ENCODE measurements around the gene VPS29.

The VPS29 gene

DNA sequence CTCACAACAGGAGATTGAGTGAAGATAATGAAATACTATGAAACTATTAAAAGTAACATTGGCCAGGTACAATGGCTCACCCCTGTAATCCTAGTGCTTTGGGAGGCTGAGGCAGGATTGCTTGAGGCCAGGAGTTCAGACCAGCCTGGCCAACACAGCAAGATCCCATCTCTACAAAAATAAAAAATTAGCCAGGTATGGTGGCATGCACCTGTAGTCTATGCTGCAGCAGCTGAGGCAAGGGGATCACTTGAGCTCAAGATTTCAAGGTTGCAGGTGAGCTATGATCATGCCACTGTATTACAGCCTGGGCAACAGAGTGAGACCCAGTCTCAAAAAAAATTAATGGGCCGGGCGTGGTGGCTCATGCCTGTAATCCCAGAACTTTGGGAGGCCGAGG, 15.1 kb upstream of the VPS29 start:
- TF ChIP-seq, protein P1, sequence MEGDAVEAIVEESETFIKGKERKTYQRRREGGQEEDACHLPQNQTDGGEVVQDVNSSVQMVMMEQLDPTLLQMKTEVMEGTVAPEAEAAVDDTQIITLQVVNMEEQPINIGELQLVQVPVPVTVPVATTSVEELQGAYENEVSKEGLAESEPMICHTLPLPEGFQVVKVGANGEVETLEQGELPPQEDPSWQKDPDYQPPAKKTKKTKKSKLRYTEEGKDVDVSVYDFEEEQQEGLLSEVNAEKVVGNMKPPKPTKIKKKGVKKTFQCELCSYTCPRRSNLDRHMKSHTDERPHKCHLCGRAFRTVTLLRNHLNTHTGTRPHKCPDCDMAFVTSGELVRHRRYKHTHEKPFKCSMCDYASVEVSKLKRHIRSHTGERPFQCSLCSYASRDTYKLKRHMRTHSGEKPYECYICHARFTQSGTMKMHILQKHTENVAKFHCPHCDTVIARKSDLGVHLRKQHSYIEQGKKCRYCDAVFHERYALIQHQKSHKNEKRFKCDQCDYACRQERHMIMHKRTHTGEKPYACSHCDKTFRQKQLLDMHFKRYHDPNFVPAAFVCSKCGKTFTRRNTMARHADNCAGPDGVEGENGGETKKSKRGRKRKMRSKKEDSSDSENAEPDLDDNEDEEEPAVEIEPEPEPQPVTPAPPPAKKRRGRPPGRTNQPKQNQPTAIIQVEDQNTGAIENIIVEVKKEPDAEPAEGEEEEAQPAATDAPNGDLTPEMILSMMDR (IDR thresholded peaks at IDR 0.05): no peak
- Histone ChIP-seq H3K36me3 (no peaks in the 10 kb centered on the region), H3K27me3 (no peaks in the 10 kb centered on the region), H3K4me3 (no peak overlapping the region), H3K9me3 (no peaks in the 10 kb centered on the region), H3K27ac (no peak overlapping the region), H3K4me1 (peaks cover 0 to 5% (median 0%) of the 10 kb centered on the region in 4 donors)
- intact Hi-C loops (cut with DNase I; ENCODE audit: low total_unique reads): no loop called here
- no peak for DNase-seq

DNA sequence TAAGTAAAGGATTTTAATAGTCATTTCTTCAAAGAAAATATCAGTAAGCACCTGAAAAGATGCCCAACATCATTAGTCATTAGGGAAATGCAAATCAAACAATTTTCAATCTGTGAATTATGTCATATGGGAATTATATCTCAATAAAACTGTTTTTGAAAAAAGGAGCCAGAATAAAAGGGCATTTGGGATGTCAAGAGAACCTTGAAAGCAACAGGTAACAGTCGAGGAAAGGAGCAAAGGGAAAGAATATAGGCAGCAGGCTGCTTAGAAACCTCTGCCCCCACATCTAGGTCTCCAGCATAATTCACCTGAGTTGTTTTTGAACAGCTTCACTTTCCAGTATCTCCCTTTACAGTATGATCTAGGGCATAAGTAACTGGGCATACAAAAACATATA, 12.5 kb upstream of the VPS29 start:
- H3K27me3 ChIP-seq: no peaks in the 10 kb centered on the region
- H3K27ac ChIP-seq: no peak overlapping the region
- no peak overlapping the region for H3K4me3 ChIP-seq
- DNase-seq: no peak
- intact Hi-C loops (cut with DNase I; ENCODE audit: low total_unique reads): no loop called here
- no peaks in the 10 kb centered on the region for H3K9me3 ChIP-seq
- no peaks in the 10 kb centered on the region for H3K36me3 ChIP-seq
- peaks cover 0 to 5% (median 0%) of the 10 kb centered on the region in 4 donors for H3K4me1 ChIP-seq
- TF ChIP-seq, protein P1 (IDR thresholded peaks at IDR 0.05): no peak

DNA sequence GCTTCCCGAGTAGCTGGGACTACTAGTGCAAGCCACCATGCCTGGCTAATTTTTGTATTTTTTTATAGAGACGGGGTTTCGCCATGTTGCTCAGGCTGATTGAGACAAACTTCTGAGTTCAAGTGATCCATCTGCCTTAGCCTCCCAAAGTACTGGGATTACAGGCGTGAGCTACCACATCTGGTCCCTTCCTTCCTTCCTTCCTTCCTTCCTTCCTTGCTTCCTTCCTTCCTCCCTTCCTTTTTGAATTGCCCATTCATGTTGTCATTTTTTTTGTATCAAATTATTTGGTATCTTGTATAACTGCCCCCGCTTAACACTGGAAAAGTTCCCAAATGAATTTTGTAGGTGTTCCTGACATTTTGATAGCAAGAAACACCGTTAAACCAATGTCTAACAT, 11.9 kb upstream of the VPS29 start:
- TF ChIP-seq, protein P1 (IDR thresholded peaks at IDR 0.05): no peak
- Histone ChIP-seq H3K36me3 (no peaks in the 10 kb centered on the region), H3K9me3 (no peaks in the 10 kb centered on the region), H3K27ac (no peak overlapping the region), H3K4me3 (no peak overlapping the region), H3K4me1 (peaks cover 0 to 5% (median 0%) of the 10 kb centered on the region in 4 donors), H3K27me3 (no peaks in the 10 kb centered on the region)
- intact Hi-C loops (cut with DNase I; ENCODE audit: low total_unique reads): loop anchor here (2.0 kb wide), 1 partner anchor 87 kb away; no protein-coding TSS in a partner anchor
- no peak for DNase-seq

DNA sequence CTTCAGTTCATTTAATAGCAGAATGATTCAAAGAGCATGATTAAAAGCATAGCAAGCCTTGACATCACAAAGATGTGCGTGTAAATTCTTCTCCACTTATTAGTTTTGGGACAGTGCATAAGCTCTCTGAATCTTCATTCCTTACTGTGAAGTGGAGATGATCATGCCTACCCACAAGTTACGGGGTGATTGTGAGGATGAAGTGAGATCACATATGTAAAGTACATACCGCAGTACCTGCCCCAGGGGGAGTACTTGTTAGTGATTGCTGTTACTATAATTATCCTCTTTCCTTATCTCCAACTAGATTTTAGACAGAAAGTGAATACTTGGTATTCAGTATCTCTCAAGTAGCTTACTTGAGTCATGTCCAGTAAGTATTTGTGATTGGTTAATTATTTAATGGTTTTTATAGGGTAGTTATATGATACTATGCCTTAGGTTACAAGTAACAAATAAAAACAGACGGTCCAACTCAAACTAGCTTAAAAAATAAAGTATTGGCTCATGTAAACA, 6.2 kb upstream of the VPS29 start:
- no peak for DNase-seq

DNA sequence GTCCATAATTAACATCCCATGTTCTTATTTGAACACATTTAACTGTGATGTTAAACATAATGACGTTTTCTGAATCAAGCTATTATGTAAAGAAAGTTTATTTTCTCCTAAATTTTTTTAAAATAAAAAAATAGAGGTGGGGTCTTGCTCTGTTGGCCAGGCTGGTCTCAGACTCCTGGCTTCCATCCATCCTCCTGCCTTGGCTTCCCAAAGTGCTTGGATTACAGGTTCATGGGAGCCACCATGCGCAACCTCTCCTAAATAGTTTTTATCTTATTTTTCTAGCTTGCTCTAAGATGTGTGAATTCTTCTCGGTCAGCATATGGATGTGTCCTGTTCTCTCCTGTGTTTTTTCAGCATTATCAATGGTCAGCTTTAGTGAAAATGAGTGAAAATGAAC, 3.4 kb upstream of the VPS29 start:
- TF ChIP-seq, protein P1 (IDR thresholded peaks at IDR 0.05): no peak
- H3K36me3 ChIP-seq: no peaks in the 10 kb centered on the region
- no peaks in the 10 kb centered on the region for H3K9me3 ChIP-seq
- H3K4me3 ChIP-seq: no peak overlapping the region
- DNase-seq: no peak
- H3K4me1 ChIP-seq: peaks cover 0 to 13% (median 9%) of the 10 kb centered on the region in 4 donors
- no peaks in the 10 kb centered on the region for H3K27me3 ChIP-seq
- intact Hi-C loops (cut with DNase I; ENCODE audit: low total_unique reads): no loop called here
- no peak overlapping the region for H3K27ac ChIP-seq

More for the DNA sequence above, 6.2 kb upstream of the VPS29 start:
- H3K4me1 ChIP-seq: peaks cover 0 to 5% (median 0%) of the 10 kb centered on the region in 4 donors
- H3K36me3 ChIP-seq: no peaks in the 10 kb centered on the region
- no peak overlapping the region for H3K4me3 ChIP-seq
- H3K27ac ChIP-seq: no peak overlapping the region
- H3K27me3 ChIP-seq: no peaks in the 10 kb centered on the region
- intact Hi-C loops (cut with DNase I; ENCODE audit: low total_unique reads): no loop called here
- no peaks in the 10 kb centered on the region for H3K9me3 ChIP-seq
- TF ChIP-seq, protein P1 (IDR thresholded peaks at IDR 0.05): no peak

DNA sequence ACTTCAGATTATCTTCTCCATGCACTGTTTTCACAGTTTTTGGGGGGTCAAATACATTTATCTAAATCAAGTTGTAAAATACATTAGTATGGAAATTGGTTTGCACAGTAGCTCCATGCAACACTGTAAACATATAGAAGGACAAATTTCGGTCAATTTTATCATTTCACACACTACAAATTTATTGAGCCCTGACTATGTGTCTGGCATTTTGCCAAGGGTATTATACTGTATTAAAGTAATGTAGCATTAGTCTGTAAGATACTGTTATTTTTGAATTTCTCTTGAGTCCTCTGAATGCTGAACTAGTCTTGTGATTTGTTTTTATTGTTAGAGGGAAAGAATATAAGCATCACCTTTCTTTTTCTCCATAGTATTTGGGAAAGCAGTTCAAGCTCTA, 1.5 kb upstream of the VPS29 start:
- Histone ChIP-seq H3K9me3 (no peaks in the 10 kb centered on the region), H3K36me3 (no peaks in the 10 kb centered on the region), H3K27me3 (no peaks in the 10 kb centered on the region), H3K27ac (no peak overlapping the region), H3K4me1 (peaks cover 0 to 28% (median 22%) of the 10 kb centered on the region in 4 donors), H3K4me3 (no peak overlapping the region)
- DNase-seq: no peak
- intact Hi-C loops (cut with DNase I; ENCODE audit: low total_unique reads): loop anchor here (5.0 kb wide), 1 partner anchor 36 kb away; the partner anchor contains the start of genes FAM216A and GPN3
- TF ChIP-seq, protein P1 (IDR thresholded peaks at IDR 0.05): no peak
